Measurements from ENCODE around the gene RAC3. TPM values are rescaled to one million over a fixed set of nuclear protein-coding genes. Genes with fewer than 3 reads are reported as not detected.

RAC3 gene
- total RNA-seq, 1 donor from 2014 or later, result not detected

GRCh38 chr17:82064433-82065192 is 33.1 kb downstream of the RAC3 start:
- DNase-seq (ENCODE audit: low spot score in 2 of 2), result no peak
- H3K27ac ChIP-seq, result peak overlapping the region; percentile 92 to 95
- peak overlapping the region; percentile 87 to 92 for H3K4me3 ChIP-seq
- no peak for TF ChIP-seq CTCF (IDR thresholded peaks at IDR 0.05)
- no peaks in the 10 kb centered on the region for H3K27me3 ChIP-seq
- H3K9me3 ChIP-seq, result no peaks in the 10 kb centered on the region
- intact Hi-C loops (cut with DNase I), result loop anchor here (1.0 to 2.0 kb wide), 2 partner anchors 14 to 34 kb away; partner anchors contain the start of genes FASN, GPS1 and RFNG
- H3K36me3 ChIP-seq, result peaks cover 37 to 38% of the 10 kb centered on the region in 2 donors
- peaks cover 13 to 18% of the 10 kb centered on the region in 2 donors for H3K4me1 ChIP-seq

- intact Hi-C loops (cut with DNase I), result loop anchor here (1.0 to 2.0 kb wide), 2 partner anchors 14 to 33 kb away; partner anchors contain the start of genes FASN, GPS1 and RFNG
These were observed 33.7 kb downstream of the RAC3 start for GRCh38 chr17:82065193-82065637.

GRCh38 chr17:82065638-82066303 is 34.3 kb downstream of the RAC3 start, which contains the start of gene DUS1L:
DUS1L (minus strand) TSS chr17:82065804; CDS start chr17:82065059, 745 bp downstream.
- H3K4me3 ChIP-seq, result peak within 1 kb of the TSS; percentile 87 to 92
- intact Hi-C loops (cut with DNase I), result loop anchor here (1.0 to 2.0 kb wide), 2 partner anchors 15 to 33 kb away; partner anchors contain the start of genes FASN, GPS1 and RFNG
- H3K27me3 ChIP-seq, result no peaks in the 10 kb centered on the region
- peak in 1 of 2 donors; percentile 77 for DNase-seq (ENCODE audit: low spot score in 2 of 2)
- H3K4me1 ChIP-seq, result peaks cover 13 to 18% of the 10 kb centered on the region in 2 donors
- peak within 1 kb of the TSS; percentile 92 to 95 for H3K27ac ChIP-seq
- H3K36me3 ChIP-seq, result peaks cover 25 to 28% of the 10 kb centered on the region in 2 donors
- TF ChIP-seq CTCF (IDR thresholded peaks at IDR 0.05), result no peak
- no peaks in the 10 kb centered on the region for H3K9me3 ChIP-seq

More at GRCh38 chr17:82065193-82065637, 33.7 kb downstream of the RAC3 start:
- peak overlapping the region; percentile 87 to 92 for H3K4me3 ChIP-seq
- H3K4me1 ChIP-seq, result peaks cover 13 to 18% of the 10 kb centered on the region in 2 donors
- H3K36me3 ChIP-seq, result peaks cover 31 to 33% of the 10 kb centered on the region in 2 donors
- H3K27ac ChIP-seq, result peak overlapping the region; percentile 92 to 95
- H3K9me3 ChIP-seq, result no peaks in the 10 kb centered on the region
- H3K27me3 ChIP-seq, result no peaks in the 10 kb centered on the region
- no peak for DNase-seq (ENCODE audit: low spot score in 2 of 2)
- TF ChIP-seq CTCF (IDR thresholded peaks at IDR 0.05), result no peak

- H3K4me1 ChIP-seq, result peaks cover 4 to 6% of the 10 kb centered on the region in 2 donors
- H3K27ac ChIP-seq, result no peak overlapping the region
- intact Hi-C loops (cut with DNase I), result no loop called here
- no peak for DNase-seq (ENCODE audit: low spot score in 2 of 2)
- H3K36me3 ChIP-seq, result no peaks in the 10 kb centered on the region
- no peaks in the 10 kb centered on the region for H3K27me3 ChIP-seq
- H3K9me3 ChIP-seq, result no peaks in the 10 kb centered on the region
- TF ChIP-seq CTCF (IDR thresholded peaks at IDR 0.05), result no peak
- H3K4me3 ChIP-seq, result no peak overlapping the region
These were observed 39.1 kb downstream of the RAC3 start for GRCh38 chr17:82070611-82071010.

- Histone ChIP-seq H3K9me3 (no peaks in the 10 kb centered on the region), H3K27me3 (no peaks in the 10 kb centered on the region), H3K27ac (no peak overlapping the region), H3K4me1 (no peaks in the 10 kb centered on the region), H3K36me3 (no peaks in the 10 kb centered on the region), H3K4me3 (no peak overlapping the region)
- no peak for DNase-seq (ENCODE audit: low spot score in 2 of 2)
- intact Hi-C loops (cut with DNase I), result no loop called here
- no peak for TF ChIP-seq CTCF (IDR thresholded peaks at IDR 0.05)
These were observed 41.3 kb downstream of the RAC3 start for GRCh38 chr17:82072827-82073226.

Data from ascending aorta (tissue), 2 donors.